22Rv1 (cell line): Measurements from ENCODE around the gene CDK15.
A peak's percentile ranks its signal among the peaks of the same experiment; 100 is the strongest.

Experiments
- H3K27ac ChIP-seq: fragments of 450-650 bp; 2 replicates; pipeline ENCODE4 v1.5.1; 2017
- CTCF ChIP-seq: fragments of 450-650 bp; IDR thresholded peaks from 2 replicates; pipeline ENCODE4 v1.5.1; 2017; ENCODE audit warnings: mild to moderate bottlenecking
- ZFX ChIP-seq: fragments of 450-650 bp; IDR thresholded peaks from 2 replicates; pipeline ENCODE4 v1.6.1; 2017; ENCODE audit warnings: antibody characterized with exemption, borderline replicate concordance

CDK15 gene

GRCh38 chr2:201855356-201855755, 49.0 kb downstream of the CDK15 start:
- H3K27ac ChIP-seq: no peak overlapping the region
- TF ChIP-seq CTCF: no peak
- TF ChIP-seq ZFX: no peak

- TF ChIP-seq ZFX: no peak
- TF ChIP-seq CTCF: no peak
- H3K27ac ChIP-seq: no peak overlapping the region
Observed at GRCh38 chr2:201857326-201857725, 51.0 kb downstream of the CDK15 start.

GRCh38 chr2:201858281-201859184, 52.2 kb downstream of the CDK15 start:
- no peak overlapping the region for H3K27ac ChIP-seq
- no peak for TF ChIP-seq CTCF
- TF ChIP-seq ZFX: no peak

- no peak for TF ChIP-seq CTCF
- no peak overlapping the region for H3K27ac ChIP-seq
Observed at GRCh38 chr2:201859949-201860348, 53.6 kb downstream of the CDK15 start.

- peak; percentile 86 for TF ChIP-seq CTCF
- no peak for TF ChIP-seq ZFX
- H3K27ac ChIP-seq: no peak overlapping the region
Observed at GRCh38 chr2:201860636-201861066, 54.3 kb downstream of the CDK15 start.

- no peak overlapping the region for H3K27ac ChIP-seq
- TF ChIP-seq ZFX: no peak
- TF ChIP-seq CTCF: no peak
Observed at GRCh38 chr2:201862843-201863242, 56.5 kb downstream of the CDK15 start.
